GM19099 (cell line): ENCODE measurements around the gene LHPP.

ENCODE experiments used
- POLR2A ChIP-seq: IDR thresholded peaks from 3 replicates; pipeline ENCODE4 v1.6.1; 2011; ENCODE audit warnings: low read depth; ENCODE audit not compliant: insufficient read length; ENCODE audit errors: extremely low read depth

LHPP gene

DNA sequence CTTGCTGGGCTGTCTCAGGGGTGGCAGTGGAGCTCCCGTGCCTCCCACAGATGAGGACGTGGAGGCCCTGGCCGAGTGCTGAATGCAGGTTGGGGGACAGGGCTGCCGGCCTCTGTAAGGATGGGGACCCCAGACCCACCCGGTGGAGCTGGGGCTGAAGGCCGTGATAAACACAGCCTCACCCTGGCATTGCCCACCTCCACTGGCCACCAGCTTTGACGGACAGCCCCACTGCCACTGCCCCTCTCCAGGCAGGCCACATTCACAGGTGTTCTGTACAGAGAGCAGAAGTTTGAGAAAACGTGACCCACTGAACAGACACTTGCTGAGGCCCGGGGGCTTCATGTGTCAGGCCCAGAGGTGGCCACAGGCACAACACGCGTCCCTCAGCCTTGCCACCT is 126.2 kb downstream of the LHPP start:
- no peak for TF ChIP-seq POLR2A

DNA sequence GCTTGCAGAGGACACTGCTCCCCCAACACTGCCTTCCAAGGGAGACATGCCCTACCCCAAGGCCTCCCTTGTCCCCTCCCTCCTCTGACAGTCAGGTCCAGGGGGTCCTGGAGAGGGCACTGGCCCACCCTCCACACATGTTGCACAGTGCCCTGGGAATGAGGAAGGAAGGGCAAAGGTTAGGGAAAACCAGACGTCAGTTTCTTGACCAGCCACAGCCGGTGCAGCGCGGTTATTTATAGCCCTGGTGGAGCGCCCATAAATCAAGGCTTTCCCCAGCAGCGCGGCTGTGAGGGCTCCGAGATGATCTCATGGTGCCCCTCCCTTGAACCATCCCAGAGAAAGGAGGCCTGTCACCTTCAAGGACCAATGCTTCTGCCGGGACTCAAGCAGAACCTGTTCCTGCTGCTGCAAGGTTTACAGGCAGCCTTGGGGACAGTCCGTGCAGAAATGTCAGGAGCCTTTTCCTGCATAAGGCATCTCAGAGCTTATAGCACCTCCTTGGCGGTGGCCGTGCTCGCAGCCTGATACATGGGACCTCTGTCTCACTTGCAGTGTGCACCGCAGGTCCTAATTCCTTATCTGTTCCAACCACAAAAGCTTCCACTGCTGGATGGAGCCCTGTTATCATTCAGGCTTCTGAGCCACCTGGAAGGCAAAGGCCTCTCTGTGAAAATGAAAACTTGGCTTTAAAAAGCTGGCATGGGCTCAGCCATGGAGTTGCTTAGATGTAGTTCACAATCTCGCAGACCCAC is 127.3 kb downstream of the LHPP start:
- TF ChIP-seq POLR2A: no peak

DNA sequence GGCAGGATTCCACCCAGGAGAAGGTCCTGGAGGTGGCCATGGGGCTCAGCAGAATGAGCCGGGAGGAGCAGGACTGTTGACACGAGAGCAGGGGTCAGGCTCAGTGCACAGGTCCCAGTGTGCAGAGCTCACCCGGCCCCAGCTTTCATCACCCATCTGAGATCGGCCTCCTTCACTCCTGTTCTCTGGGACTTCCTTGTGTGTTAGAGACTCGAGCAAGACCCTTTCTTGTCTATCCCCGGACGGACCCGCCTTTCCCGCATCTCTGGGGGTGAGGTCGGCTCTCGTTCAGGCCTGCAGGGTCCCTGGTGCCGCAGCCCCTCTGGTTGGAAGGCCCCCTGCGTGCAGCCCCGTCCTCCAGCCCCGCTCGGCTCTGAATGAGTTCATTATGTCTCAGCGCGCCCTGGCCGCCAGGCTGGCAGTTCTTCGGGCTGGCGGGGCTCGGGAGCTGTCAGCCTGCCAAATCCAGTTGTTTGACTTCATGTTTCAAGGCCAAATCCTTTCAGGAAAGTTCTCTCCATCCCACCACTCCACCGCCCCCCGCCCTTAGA is 127.9 kb downstream of the LHPP start:
- no peak for TF ChIP-seq POLR2A

DNA sequence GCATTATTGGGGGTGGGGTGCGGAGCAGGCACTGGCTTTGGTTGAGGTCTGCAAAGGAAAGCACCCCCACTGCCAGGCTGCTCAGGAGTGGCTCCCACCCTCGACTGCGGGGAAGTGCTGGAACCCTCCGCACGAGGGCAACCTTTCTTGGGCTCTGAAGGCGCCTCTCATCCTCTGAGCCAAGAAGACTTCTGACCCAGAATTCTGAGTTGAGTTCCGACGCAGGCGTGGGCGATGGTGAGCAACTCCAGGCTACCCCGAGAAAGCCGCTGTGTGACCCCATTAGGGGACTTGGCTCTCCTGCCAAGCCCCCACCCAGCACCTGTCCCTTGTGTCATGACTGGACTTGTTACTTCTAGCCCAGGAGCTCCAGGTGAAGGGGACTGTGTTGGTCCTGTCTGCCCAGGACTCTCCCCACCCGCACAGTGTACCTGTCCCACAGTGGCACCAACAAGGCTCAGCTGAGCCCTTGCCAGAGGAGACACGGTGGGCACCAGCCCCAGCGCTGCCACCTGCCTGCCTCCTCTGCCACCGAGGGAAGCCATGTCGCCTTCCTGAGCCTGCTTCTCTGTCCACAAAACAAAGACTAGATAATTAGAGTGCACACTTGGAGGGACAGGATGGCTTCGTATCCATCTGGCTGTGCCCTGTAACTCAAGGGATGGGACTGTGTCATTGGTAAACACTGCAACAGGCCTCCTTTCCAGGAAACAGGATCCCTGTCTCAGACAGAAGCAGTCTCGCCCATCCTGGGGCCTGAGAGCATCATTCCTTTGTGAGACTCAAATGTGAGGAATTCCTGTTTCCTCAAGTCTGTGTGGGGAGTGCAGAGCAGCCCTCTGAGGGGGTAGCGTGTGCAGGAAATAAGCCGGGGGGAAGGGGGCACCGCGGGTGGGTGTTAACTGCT is 128.8 kb downstream of the LHPP start:
- no peak for TF ChIP-seq POLR2A

DNA sequence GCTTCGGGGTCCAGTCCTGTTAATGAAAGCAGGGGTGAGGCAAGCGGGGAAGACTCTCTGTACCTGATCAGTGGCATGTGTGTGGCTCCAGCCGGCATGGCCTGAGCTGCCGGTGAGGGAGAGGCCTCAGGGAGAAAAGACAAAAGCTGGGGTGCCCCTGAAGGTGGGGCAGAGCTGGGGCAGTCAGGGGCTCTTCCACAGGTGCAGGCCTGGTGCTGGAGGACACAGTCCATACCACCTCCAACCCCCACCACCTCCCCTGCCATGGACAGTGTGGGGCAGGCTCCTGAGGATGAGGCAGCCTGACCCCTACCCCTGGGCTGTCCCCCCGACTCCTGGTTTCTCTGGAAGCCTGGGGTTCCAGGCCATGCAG is 129.5 kb downstream of the LHPP start:
- no peak for TF ChIP-seq POLR2A

DNA sequence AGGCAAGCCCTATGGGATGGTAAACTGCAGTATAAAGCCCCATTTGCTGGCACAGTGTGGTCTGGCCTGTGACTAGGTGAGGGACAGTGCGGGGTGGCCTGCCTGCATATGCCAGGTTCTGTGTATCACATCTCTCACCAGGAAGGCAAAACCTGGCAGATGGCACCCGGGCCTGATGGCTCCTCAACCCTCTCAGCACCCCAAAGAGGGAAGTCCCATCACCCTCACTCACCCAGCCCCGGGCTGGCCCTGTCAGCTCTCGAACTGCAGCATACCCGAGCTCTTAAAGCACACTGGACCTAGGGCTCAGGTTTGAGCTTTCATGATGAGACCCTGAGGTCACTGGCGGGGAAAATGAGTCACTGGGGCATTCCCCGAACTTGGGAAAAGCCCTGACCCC is 130.5 kb downstream of the LHPP start:
- no peak for TF ChIP-seq POLR2A

DNA sequence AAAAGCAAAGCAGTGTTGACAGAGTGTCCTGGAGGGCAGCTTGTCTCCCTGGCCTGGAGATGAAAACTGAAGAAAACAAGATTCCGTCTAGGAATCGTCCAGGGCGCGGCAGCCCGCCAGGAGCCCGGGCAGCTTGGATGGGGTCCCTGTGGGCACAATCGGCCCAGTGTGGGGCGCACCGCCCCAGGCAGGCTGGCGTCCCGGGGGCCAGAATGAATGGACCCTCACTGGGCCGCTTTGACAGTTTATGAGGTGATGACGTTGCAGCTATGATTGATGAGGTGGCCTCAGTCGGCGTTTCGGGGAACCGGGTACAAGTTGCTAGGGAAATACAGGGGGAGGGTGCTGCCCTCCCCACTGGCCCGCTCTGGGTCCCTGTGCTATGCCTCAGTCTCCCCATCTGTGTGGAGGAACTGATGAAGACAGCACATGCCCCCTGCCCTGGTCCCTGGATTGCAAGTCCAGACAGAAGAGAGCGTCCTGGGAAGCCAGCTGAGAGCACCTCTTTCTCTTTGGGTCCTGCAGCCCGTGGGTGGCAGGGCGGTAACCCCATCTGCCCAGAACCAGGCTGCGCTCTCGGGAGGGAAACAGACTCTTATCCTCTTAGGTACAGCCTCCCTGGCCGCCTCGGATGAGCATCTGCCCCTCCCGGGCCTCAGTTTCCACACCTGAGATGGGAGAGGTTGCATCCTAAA is 131.3 kb downstream of the LHPP start:
- TF ChIP-seq POLR2A: no peak

DNA sequence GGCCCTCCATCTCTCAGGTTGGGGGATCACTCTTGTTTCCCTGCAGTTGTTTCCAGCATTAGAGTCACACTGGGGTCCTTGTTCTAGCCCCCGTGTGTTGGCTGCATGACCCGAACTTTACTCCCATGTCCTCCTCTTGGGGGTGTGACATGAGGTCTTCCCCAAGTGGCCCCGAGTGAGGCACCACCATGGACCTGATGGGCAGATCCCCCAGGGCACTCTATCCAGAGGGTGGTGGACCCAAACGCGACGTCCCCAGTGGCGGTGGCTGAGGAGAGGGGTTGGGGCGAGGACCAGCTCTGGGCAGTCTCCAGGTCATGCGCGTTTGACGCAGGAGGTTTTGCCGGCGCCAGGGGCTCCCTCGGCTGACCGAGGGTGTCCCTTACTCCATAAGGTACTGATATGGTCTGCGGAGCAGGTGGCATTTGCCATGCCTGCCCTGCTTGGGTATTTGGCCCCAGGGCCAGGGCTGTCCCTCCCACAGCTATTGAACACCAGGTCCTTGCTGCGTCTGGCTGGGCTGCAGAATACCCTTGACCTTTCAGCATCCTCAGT is 131.9 kb downstream of the LHPP start:
- TF ChIP-seq POLR2A: no peak

DNA sequence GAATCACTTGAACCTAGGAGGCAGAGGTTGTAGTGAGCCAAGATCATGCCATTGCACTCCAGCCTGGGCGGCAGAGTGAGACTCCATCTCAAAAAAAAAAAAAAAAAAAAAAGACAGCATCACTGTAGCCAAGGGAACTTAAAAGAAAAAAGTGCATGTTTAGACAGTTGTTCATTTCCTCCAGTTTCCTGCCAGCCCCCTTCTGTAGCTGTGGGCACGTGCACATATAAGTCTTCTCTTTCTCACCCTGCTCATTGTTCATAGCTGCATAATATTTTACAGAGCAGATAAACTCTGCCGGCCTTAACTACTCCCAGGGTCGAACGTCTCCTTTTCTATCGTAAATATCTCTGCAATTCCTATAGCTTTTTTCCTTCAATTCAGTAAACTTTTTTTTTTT is 132.6 kb downstream of the LHPP start:
- no peak for TF ChIP-seq POLR2A

DNA sequence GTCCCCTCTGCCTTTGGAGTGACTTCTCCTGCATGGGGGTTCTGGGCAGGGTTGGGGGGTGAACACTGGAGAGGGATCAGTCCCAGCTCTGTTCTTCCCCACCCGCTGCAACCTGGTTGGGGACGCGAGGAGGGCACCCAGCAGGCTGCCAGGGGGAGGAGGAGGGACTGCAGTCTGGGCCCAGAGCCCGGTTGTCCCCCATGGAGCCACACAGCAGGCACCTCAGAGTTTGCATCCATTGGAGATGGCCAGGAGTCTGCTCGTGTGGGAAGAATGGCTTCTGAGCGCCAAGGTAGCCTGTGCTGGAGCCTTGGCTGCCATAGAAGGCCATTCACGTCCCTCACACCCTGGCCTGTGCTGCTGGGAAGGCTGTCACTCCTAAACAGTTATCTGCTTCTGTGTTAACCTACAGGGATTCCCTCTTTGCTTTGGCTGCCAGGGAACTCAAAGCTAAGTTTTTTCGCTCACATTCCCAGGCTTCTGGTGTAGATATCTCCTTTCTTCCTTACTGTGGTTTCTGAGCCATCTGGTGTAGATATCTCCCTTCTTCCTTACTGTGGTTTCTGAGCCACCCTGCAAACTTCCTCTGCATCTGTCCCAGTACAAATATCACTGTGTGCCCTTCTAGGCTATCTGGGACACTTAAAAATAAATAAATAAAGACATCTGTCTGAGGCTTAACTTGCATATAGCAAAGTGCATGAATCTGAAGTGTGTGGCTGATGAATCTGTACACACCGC is 133.7 kb downstream of the LHPP start:
- no peak for TF ChIP-seq POLR2A

DNA sequence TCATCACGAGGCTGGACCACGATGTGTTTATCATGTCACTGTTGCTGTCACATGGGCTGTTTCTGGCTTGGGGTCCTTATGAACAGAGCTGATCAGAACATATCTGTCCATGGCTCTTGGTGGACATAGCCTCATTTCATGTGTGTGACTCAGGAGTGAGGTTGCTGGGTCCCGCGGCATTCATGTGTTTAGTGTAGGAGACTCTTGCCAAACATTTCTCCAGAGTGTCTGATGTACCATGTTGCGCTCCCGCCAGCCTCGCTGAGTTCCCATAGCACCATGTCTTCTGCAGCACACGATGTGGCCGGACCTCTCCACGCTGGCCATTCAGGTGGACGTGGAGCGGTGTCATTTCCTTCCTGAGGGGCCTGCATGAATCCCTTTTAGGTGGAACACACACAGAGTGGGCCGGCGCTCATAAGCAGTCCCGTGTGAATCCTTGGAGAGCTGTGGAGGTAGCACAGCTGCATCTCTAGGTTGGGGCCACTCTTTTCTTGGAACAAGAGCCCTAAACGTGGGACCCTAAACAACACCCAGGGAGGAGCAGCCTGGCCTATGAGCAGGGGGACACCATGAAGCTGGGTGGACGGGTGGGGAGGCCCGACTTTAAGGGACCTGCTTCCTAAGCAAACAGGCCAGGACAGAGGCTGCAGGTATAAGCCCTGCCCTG is 134.6 kb downstream of the LHPP start:
- TF ChIP-seq POLR2A: no peak

DNA sequence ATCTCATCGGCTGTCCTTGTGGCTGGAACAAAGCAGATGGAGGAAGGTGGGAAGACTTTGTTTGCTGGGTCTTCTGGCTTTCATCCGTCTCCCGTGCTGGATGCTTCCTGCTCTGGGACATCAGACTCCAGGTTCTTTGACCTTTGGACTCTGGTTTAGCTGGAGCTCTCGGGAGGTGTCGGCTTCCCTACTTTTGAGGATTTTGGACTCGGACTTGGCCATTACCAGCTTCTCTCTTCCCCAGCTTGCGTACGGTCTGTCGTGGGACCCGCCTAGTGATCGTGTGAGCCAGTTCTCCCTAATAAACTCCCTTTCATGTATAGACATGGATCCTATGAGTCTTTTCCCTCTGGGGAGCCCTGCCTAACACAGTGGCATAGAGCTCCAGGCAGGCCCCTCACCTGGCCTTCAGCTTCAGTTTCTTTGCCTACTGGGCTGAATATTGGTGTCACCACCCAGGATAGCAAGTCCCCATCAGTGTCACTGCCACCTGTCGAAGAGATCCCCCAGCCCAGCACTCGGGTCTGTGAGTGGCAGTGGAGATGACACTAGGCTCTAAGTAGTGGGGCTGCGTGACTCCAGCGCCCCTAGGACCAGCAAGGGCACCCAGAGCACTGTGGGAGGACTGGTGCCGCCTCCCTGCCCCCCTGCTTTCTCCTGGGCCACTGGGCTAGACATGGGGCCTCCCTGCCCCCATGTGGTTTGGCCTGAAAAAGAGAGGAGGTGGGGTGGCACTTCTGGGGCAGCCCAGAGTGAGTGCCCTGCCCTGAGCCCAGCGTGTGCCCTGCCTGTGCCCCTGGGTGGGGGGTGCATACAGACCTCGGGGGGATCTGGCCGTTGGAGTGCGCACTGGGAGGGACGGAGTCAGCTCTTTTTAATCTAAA is 135.6 kb downstream of the LHPP start:
- no peak for TF ChIP-seq POLR2A

DNA sequence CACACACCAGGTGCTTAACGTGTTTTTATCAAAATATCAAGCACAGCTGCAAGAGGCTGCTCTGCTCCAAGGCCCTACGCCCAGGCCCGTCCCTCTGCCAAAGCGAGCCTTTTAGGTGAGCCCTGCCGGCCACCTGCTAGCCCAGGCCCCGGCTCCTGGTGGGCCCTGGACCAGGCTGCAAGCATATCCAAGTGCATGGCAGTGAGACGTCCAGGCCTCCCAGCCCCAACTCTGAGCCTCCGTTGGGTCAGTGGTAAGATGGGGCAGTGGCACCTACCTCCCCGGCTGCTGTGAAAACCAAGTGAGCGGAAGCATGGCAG is 136.2 kb downstream of the LHPP start:
- no peak for TF ChIP-seq POLR2A

DNA sequence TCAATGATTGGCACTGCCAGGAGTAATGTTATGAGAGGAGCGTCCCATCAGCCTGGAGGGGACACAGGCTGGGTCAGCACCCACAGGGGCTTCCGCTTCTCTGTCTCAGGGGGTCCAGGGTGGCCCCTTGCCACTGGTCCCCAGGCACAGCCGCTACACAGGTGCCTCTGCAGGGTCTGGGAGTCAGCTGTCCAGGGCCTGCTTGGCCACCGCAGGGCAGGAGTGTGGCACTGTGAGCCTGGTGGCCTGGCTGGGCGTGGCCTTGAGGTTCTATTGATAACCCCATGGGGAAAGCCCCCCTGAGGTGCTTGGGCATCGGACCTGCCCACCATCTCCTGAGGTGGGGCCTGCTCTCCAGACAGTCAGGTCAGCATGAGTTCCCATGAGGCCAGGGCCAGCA is 136.6 kb downstream of the LHPP start:
- TF ChIP-seq POLR2A: no peak
